Subcutaneous abdominal adipose tissue (tissue), 5 donors: ENCODE measurements around the gene FGF8.
A peak's percentile ranks its signal among the peaks of the same experiment; 100 is the strongest.
"Not testable (repeated sequence)": the region's sequence is repeated elsewhere in the genome, so short reads cannot be mapped to it uniquely, and the experiment has no call there.

Experiments
- H3K27ac ChIP-seq: one replicate; pipeline ENCODE4 v1.7.0; 2013; ENCODE audit warnings: low read depth, mild to moderate bottlenecking, inconsistent platforms, low read length, moderate library complexity
- H3K27me3 ChIP-seq, 5 donors: one replicate each; pipeline ENCODE4 v1.7.0; 2013; ENCODE audit warnings: low read length in 5 of 5, inconsistent platforms in 1 of 5; ENCODE audit not compliant: control insufficient read depth in 5 of 5, insufficient read depth in 4 of 5
- H3K36me3 ChIP-seq, 5 donors: one replicate each; pipeline ENCODE4 v1.7.0; 2013; ENCODE audit warnings: low read length in 5 of 5; ENCODE audit not compliant: control insufficient read depth in 5 of 5, insufficient read depth in 5 of 5
- H3K4me1 ChIP-seq, 5 donors: one replicate each; pipeline ENCODE4 v1.7.0; 2013; ENCODE audit warnings: low read length in 5 of 5, mild to moderate bottlenecking in 3 of 5, moderate library complexity in 1 of 5; ENCODE audit not compliant: control insufficient read depth in 5 of 5, insufficient read depth in 5 of 5
- H3K4me3 ChIP-seq, 5 donors: one replicate each; pipeline ENCODE4 v1.7.0; 2013; ENCODE audit warnings: low read length in 5 of 5, low read depth in 1 of 5
- H3K9ac ChIP-seq, 5 donors: one replicate each; pipeline ENCODE4 v1.7.0; 2013; ENCODE audit warnings: low read length in 5 of 5, mild to moderate bottlenecking in 4 of 5, moderate library complexity in 3 of 5
- H3K9me3 ChIP-seq, 5 donors: one replicate each; pipeline ENCODE4 v1.7.0; 2013; ENCODE audit warnings: low read length in 5 of 5; ENCODE audit not compliant: control insufficient read depth in 5 of 5
- donor health status: healthy.
- donor health status: healthy.
- donor health status: healthy.
- donor health status: healthy.
- donor health status: healthy.

The FGF8 gene

DNA sequence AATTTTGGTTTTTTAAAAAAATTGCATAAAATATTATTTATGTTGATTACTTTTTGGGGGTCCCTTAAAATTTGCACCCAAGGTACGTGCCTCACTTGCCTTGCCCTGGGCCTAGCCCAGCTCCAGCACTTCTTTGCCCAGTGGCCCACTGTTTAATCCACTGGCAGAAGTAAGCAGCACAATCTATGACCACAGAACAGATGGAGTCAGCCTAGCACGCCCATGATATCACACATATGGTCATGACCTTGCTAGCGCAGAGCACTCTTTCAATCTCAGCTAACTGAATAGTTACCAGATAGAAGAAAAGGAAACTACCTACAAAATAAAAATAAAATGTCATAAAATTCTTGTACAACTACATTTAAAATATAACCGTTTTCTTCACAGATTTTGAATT is 36.7 kb upstream of the FGF8 start:
- Histone ChIP-seq H3K4me1 (peaks cover 2 to 41% (median 37%) of the 10 kb centered on the region in 5 donors), H3K9ac (no peak overlapping the region), H3K9me3 (no peaks in the 10 kb centered on the region), H3K27ac (no peak overlapping the region), H3K4me3 (no peak overlapping the region), H3K27me3 (no peaks in the 10 kb centered on the region), H3K36me3 (peaks cover 21 to 53% (median 37%) of the 10 kb centered on the region in 5 donors)

DNA sequence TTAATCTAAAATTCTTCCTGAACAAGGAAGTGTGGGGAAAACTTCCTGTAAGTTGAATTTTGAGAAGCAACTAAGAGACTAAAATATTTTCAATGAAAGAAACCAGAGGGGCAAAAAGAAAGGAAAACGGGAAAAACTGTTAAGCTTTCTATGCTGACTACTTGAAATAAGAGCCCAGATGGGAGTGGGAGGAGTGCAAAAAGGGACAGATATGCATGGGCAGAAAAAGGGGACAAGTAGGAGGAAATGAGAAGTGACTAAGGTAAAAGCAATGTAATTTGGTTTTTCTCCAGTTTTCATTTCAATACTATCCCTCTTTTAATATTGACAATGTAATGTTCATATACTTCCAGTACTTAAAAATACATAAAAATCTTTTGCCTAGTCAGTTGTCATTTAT is 31.2 kb upstream of the FGF8 start:
- Histone ChIP-seq H3K4me3 (no peak overlapping the region), H3K9me3 (no peaks in the 10 kb centered on the region), H3K36me3 (peaks cover 45 to 86% (median 71%) of the 10 kb centered on the region in 5 donors), H3K9ac (no peak overlapping the region), H3K4me1 (peaks cover 0 to 3% (median 0%) of the 10 kb centered on the region in 5 donors), H3K27me3 (no peaks in the 10 kb centered on the region), H3K27ac (no peak overlapping the region)

GRCh38 chr10:101803511-101803910 is 27.6 kb upstream of the FGF8 start:
- Histone ChIP-seq H3K36me3 (peaks cover 50 to 92% (median 81%) of the 10 kb centered on the region in 5 donors), H3K4me3 (no peak overlapping the region), H3K4me1 (no peaks in the 10 kb centered on the region), H3K9me3 (no peaks in the 10 kb centered on the region), H3K27me3 (no peaks in the 10 kb centered on the region), H3K9ac (no peak overlapping the region), H3K27ac (no peak overlapping the region)

- H3K4me1 ChIP-seq: no peaks in the 10 kb centered on the region
- H3K27me3 ChIP-seq: no peaks in the 10 kb centered on the region
- H3K9ac ChIP-seq: no peak overlapping the region
- peaks cover 66 to 99% (median 89%) of the 10 kb centered on the region in 5 donors for H3K36me3 ChIP-seq
- H3K27ac ChIP-seq: no peak overlapping the region
- H3K9me3 ChIP-seq: no peaks in the 10 kb centered on the region
- H3K4me3 ChIP-seq: no peak overlapping the region
Measured at GRCh38 chr10:101797403-101798059, 21.6 kb upstream of the FGF8 start.

DNA sequence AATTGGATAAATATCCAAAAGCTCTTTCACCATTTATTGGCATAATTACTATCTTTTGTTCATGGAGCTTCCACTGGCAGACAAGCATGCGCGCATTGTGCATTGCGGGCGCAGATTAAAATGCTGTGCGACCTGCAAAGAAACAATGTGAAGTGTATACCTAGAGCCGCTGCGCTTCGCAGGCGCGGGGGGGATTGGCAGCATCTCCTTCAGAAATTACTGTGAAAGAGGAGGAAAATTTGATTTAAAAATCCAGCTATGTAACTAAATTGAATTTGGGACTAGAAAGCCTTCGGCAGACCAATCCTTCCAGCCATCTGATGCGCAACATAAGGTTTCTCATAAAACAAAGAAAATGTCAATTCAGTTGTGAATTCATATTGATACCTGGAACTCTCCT is 17.6 kb upstream of the FGF8 start:
- Histone ChIP-seq H3K27ac (no peak overlapping the region), H3K27me3 (no peaks in the 10 kb centered on the region), H3K4me1 (no peaks in the 10 kb centered on the region), H3K9me3 (no peaks in the 10 kb centered on the region), H3K4me3 (no peak overlapping the region), H3K36me3 (peaks cover 65 to 94% (median 85%) of the 10 kb centered on the region in 5 donors), H3K9ac (no peak overlapping the region)

DNA sequence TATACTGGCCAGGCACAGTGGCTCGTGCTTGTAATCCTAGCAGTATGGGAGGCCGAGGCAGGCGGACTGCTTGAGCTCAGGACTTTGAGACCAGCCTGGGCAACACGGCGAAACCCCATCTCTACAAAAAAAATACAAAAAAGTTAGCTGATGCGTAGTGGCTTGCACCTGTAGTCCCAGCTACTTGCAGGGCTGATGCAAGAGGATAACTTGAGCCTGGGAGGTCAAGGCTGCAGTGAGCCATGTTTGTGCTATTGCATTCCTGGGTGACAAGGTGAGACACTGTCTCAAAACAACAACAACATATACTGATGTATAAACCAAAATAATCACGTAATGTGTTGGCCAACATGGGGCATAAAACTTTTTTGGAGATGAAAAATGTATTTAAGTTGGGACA is 13.8 kb upstream of the FGF8 start:
- Histone ChIP-seq H3K36me3 (peaks cover 62 to 93% (median 82%) of the 10 kb centered on the region in 5 donors), H3K9ac (no peak overlapping the region), H3K27ac (no peak overlapping the region)

DNA sequence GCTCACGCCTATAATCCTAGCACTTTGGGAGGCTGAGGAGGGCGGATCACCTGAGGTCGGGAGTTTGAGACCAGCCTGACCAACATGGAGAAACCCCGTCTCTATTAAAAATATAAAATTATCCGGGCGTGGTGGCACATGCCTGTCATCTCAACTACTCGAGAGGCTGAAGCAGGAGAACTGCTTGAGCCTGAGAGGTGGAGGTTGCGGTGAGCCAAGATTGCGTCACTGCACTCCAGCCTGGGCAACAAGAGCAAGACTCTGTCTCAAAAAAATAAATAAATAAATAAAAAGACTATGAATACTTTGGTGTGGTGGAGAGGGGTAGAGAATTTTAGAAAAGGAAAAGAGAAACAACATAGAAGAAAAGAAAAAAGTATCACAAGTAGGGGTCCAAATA is 13.3 kb upstream of the FGF8 start:
- peaks cover 61 to 93% (median 82%) of the 10 kb centered on the region in 5 donors for H3K36me3 ChIP-seq

More for the DNA sequence above, 13.8 kb upstream of the FGF8 start:
- no peaks in the 10 kb centered on the region for H3K9me3 ChIP-seq
- H3K27me3 ChIP-seq: no peaks in the 10 kb centered on the region
- peaks cover 0 to 5% (median 0%) of the 10 kb centered on the region in 5 donors for H3K4me1 ChIP-seq
- H3K4me3 ChIP-seq: no peak overlapping the region

DNA sequence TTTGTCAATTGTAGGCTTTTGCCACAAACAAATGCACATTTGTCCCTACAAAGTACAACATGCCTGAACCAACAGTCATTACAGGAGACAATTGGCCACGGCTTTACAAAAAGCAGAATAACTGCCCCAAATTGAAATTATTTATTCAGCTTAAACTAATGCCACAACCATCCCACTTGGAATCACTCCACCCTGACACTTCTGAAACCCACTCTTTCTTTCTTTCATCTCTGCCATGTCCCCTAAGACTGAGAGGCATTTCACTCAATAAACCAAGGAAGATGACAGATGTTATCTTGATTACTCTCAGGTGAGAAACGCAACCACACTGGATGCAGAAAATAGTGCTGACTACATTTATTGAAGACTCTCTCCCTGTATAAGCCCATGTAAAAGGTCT is 9.9 kb upstream of the FGF8 start:
- H3K36me3 ChIP-seq: peaks cover 41 to 72% (median 57%) of the 10 kb centered on the region in 5 donors
- no peak overlapping the region for H3K9ac ChIP-seq
- H3K9me3 ChIP-seq: no peaks in the 10 kb centered on the region
- no peak overlapping the region for H3K27ac ChIP-seq
- H3K4me3 ChIP-seq: no peak overlapping the region
- no peaks in the 10 kb centered on the region for H3K27me3 ChIP-seq
- H3K4me1 ChIP-seq: peaks cover 0 to 30% (median 26%) of the 10 kb centered on the region in 5 donors

More for the DNA sequence above, 13.3 kb upstream of the FGF8 start:
- H3K27me3 ChIP-seq, H3K9ac ChIP-seq, H3K4me3 ChIP-seq, H3K9me3 ChIP-seq, H3K4me1 ChIP-seq, H3K27ac ChIP-seq: not testable (repeated sequence)

- no peak overlapping the region for H3K4me3 ChIP-seq
- H3K9me3 ChIP-seq: no peaks in the 10 kb centered on the region
- H3K9ac ChIP-seq: peak overlapping the region in 1 of 5 donors; percentile 83
- peaks cover 35 to 62% (median 48%) of the 10 kb centered on the region in 5 donors for H3K36me3 ChIP-seq
- H3K27ac ChIP-seq: no peak overlapping the region
- H3K4me1 ChIP-seq: peaks cover 3 to 42% (median 39%) of the 10 kb centered on the region in 5 donors
- H3K27me3 ChIP-seq: no peaks in the 10 kb centered on the region
Measured at GRCh38 chr10:101784558-101784957, 8.6 kb upstream of the FGF8 start.

GRCh38 chr10:101783736-101784118 is 7.8 kb upstream of the FGF8 start:
- Histone ChIP-seq H3K27me3 (peaks cover 0 to 3% (median 0%) of the 10 kb centered on the region in 5 donors), H3K36me3 (peaks cover 32 to 55% (median 40%) of the 10 kb centered on the region in 5 donors), H3K4me1 (peaks cover 3 to 49% (median 47%) of the 10 kb centered on the region in 5 donors), H3K9me3 (no peaks in the 10 kb centered on the region), H3K4me3 (peak overlapping the region; percentile 66 to 78 (median 74)), H3K27ac (peak overlapping the region; percentile 55), H3K9ac (peak overlapping the region in 4 of 5 donors; percentile 56 to 83 (median 75))
